ENCODE data around the gene GRIN3A.

DNA sequence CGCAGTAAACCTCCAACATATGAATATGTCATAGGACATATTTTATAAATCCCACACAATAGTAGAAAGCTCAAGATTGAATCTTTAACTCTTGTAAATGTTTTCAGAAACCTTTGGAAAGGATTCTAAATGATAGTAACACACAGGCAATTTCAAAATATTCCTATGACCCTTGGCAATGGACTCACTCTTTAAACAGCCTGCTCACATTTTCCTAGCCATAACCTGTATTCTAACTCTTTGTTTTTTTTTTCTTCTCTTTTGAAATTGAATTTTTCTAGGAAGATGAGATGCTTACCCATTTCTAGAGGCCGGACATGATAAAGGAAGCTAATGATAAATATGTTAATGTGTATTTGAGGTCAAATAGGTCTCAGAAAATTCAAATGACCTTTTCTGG, 29.6 kb downstream of the GRIN3A start:
- TF ChIP-seq ZNF281 (CRISPR knock-in tag; IDR thresholded peaks at IDR 0.05) = no peak
- TF ChIP-seq ZNF138 (CRISPR knock-in tag; conservative IDR thresholded peaks at IDR 0.05) = no peak
- TF ChIP-seq, protein P1, sequence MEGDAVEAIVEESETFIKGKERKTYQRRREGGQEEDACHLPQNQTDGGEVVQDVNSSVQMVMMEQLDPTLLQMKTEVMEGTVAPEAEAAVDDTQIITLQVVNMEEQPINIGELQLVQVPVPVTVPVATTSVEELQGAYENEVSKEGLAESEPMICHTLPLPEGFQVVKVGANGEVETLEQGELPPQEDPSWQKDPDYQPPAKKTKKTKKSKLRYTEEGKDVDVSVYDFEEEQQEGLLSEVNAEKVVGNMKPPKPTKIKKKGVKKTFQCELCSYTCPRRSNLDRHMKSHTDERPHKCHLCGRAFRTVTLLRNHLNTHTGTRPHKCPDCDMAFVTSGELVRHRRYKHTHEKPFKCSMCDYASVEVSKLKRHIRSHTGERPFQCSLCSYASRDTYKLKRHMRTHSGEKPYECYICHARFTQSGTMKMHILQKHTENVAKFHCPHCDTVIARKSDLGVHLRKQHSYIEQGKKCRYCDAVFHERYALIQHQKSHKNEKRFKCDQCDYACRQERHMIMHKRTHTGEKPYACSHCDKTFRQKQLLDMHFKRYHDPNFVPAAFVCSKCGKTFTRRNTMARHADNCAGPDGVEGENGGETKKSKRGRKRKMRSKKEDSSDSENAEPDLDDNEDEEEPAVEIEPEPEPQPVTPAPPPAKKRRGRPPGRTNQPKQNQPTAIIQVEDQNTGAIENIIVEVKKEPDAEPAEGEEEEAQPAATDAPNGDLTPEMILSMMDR (IDR thresholded peaks at IDR 0.05) = no peak
- TF ChIP-seq ELF4 (CRISPR knock-in tag; IDR thresholded peaks at IDR 0.05; ENCODE audit: low read depth) = no peak
- TF ChIP-seq FOXJ3 (CRISPR knock-in tag; IDR thresholded peaks at IDR 0.05; ENCODE audit: borderline replicate concordance) = no peak
- no peak for TF ChIP-seq ETV6 (CRISPR knock-in tag; IDR thresholded peaks at IDR 0.05)
- TF ChIP-seq, protein P2, sequence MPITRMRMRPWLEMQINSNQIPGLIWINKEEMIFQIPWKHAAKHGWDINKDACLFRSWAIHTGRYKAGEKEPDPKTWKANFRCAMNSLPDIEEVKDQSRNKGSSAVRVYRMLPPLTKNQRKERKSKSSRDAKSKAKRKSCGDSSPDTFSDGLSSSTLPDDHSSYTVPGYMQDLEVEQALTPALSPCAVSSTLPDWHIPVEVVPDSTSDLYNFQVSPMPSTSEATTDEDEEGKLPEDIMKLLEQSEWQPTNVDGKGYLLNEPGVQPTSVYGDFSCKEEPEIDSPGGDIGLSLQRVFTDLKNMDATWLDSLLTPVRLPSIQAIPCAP (CRISPR knock-in tag; IDR thresholded peaks at IDR 0.05) = no peak
- no peak for TF ChIP-seq ZNF263 (CRISPR knock-in tag; IDR thresholded peaks at IDR 0.05; ENCODE audit: low read depth)
- TF ChIP-seq ZNF671 (CRISPR knock-in tag; IDR thresholded peaks at IDR 0.05) = no peak
- TF ChIP-seq MAX (CRISPR knock-in tag; IDR thresholded peaks at IDR 0.05) = no peak
- no peak for TF ChIP-seq HMGA2 (CRISPR knock-in tag; IDR thresholded peaks at IDR 0.05)
- no peak for TF ChIP-seq CREB1 (CRISPR knock-in tag; IDR thresholded peaks at IDR 0.05)
- no peak for TF ChIP-seq NR2C2 (CRISPR knock-in tag; IDR thresholded peaks at IDR 0.05)
